Ishikawa (cell line): Measurements from ENCODE around the gene ITGA8.

Experiments used
- CEBPB ChIP-seq: IDR thresholded peaks from 2 replicates; pipeline ENCODE4 v1.6.1; 2012
- CREB1 ChIP-seq: IDR thresholded peaks from 2 replicates; pipeline ENCODE4 v1.6.1; 2012; ENCODE audit warnings: low read depth
- EGR1 ChIP-seq: IDR thresholded peaks from 2 replicates; pipeline ENCODE4 v1.6.1; 2012
- EP300 ChIP-seq: IDR thresholded peaks from 2 replicates; pipeline ENCODE4 v1.6.1; 2012; ENCODE audit warnings: borderline replicate concordance
- FOXM1 ChIP-seq: IDR thresholded peaks from 2 replicates; pipeline ENCODE4 v1.6.1; 2012; ENCODE audit warnings: low read depth, borderline replicate concordance
- MAX ChIP-seq: IDR thresholded peaks from 2 replicates; pipeline ENCODE4 v1.6.1; 2012
- NFIC ChIP-seq: IDR thresholded peaks from 2 replicates; pipeline ENCODE4 v1.6.1; 2012
- RAD21 ChIP-seq: IDR thresholded peaks from 2 replicates; pipeline ENCODE4 v1.6.1; 2012; ENCODE audit warnings: low read depth
- TAF1 ChIP-seq: IDR thresholded peaks from 2 replicates; pipeline ENCODE4 v1.6.1; 2012; ENCODE audit warnings: low read depth, mild to moderate bottlenecking
- TCF12 ChIP-seq: IDR thresholded peaks from 2 replicates; pipeline ENCODE4 v1.6.1; 2012; ENCODE audit warnings: low read depth
- TEAD4 ChIP-seq: IDR thresholded peaks from 2 replicates; pipeline ENCODE4 v1.6.1; 2012
- USF1 ChIP-seq: IDR thresholded peaks from 2 replicates; pipeline ENCODE4 v1.6.1; 2012
- YY1 ChIP-seq: IDR thresholded peaks from 2 replicates; pipeline ENCODE4 v1.6.1; 2012; ENCODE audit warnings: low read depth
- ZBTB7A ChIP-seq: IDR thresholded peaks from 2 replicates; pipeline ENCODE4 v1.6.1; 2012; ENCODE audit warnings: low read depth
- TF ChIP-seq, protein P1 (sequence below): IDR thresholded peaks from 2 replicates; pipeline ENCODE4 v1.6.1; 2012; ENCODE audit warnings: low read depth, mild to moderate bottlenecking

Gene ITGA8

DNA sequence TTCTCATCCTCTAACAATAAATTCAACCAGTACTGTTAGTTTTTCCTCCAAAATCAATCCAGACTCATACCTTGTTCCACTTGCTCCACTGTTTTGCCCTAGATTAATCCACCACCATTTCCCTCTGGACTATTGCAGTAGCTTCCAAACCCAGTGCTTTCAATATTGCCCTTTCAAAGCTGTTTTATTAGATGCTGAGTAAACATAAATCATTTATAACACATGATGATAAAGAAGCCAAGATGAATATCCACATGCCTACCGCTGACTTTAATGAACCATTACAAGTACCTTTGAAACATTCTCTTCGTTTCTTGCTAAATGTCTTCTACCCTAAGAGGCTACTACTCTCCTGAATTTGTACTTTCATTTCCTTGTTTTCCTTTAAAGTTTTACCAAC is 174.5 kb downstream of the ITGA8 start:
- no peak for TF ChIP-seq TEAD4
- no peak for TF ChIP-seq ZBTB7A
- no peak for TF ChIP-seq YY1
- no peak for TF ChIP-seq RAD21
- TF ChIP-seq EP300 = no peak
- no peak for TF ChIP-seq MAX
- no peak for TF ChIP-seq TCF12
- no peak for TF ChIP-seq NFIC

- no peak for TF ChIP-seq EGR1
- no peak for TF ChIP-seq CREB1
- TF ChIP-seq, protein P1, sequence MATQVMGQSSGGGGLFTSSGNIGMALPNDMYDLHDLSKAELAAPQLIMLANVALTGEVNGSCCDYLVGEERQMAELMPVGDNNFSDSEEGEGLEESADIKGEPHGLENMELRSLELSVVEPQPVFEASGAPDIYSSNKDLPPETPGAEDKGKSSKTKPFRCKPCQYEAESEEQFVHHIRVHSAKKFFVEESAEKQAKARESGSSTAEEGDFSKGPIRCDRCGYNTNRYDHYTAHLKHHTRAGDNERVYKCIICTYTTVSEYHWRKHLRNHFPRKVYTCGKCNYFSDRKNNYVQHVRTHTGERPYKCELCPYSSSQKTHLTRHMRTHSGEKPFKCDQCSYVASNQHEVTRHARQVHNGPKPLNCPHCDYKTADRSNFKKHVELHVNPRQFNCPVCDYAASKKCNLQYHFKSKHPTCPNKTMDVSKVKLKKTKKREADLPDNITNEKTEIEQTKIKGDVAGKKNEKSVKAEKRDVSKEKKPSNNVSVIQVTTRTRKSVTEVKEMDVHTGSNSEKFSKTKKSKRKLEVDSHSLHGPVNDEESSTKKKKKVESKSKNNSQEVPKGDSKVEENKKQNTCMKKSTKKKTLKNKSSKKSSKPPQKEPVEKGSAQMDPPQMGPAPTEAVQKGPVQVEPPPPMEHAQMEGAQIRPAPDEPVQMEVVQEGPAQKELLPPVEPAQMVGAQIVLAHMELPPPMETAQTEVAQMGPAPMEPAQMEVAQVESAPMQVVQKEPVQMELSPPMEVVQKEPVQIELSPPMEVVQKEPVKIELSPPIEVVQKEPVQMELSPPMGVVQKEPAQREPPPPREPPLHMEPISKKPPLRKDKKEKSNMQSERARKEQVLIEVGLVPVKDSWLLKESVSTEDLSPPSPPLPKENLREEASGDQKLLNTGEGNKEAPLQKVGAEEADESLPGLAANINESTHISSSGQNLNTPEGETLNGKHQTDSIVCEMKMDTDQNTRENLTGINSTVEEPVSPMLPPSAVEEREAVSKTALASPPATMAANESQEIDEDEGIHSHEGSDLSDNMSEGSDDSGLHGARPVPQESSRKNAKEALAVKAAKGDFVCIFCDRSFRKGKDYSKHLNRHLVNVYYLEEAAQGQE = no peak
- TF ChIP-seq FOXM1 = no peak
- no peak for TF ChIP-seq TEAD4
- TF ChIP-seq EP300 = no peak
- TF ChIP-seq MAX = no peak
- TF ChIP-seq RAD21 = no peak
- no peak for TF ChIP-seq YY1
- no peak for TF ChIP-seq NFIC
- no peak for TF ChIP-seq TAF1
- no peak for TF ChIP-seq USF1
- TF ChIP-seq CEBPB = no peak
Measured at GRCh38 chr10:15543994-15544393, 175.7 kb downstream of the ITGA8 start.

DNA sequence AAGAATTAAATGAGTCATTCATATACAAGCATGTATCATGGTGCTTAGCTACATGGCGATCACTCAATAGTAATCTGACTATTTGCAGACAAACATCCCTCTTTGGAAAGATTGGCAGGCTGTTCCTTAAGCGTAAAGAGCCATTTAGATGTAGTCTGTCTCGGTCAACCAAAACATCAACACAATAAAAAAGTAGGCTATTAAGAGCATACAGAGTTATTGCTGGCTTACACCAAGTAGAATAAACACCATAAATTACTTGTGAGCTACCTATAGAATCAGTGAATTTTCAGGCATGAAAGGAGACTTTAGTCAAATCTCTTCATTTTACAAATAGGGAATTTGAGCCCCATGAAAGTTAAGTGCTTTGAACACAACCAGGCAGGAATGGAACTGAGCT is 176.9 kb downstream of the ITGA8 start:
- TF ChIP-seq TCF12 (no peak), FOXM1 (no peak), NFIC (no peak), USF1 (no peak), TEAD4 (no peak), YY1 (no peak), RAD21 (no peak), EGR1 (no peak), ZBTB7A (no peak), CREB1 (no peak), CEBPB (no peak), EP300 (no peak), TAF1 (no peak), MAX (no peak)
- TF ChIP-seq, protein P1 = no peak

- TF ChIP-seq TCF12 = no peak
- no peak for TF ChIP-seq EGR1
- TF ChIP-seq MAX = no peak
- TF ChIP-seq YY1 = no peak
- no peak for TF ChIP-seq FOXM1
- TF ChIP-seq ZBTB7A = no peak
- no peak for TF ChIP-seq CREB1
- no peak for TF ChIP-seq TAF1
- TF ChIP-seq CEBPB = no peak
- no peak for TF ChIP-seq USF1
- no peak for TF ChIP-seq NFIC
- no peak for TF ChIP-seq EP300
- TF ChIP-seq, protein P1 = no peak
- TF ChIP-seq RAD21 = no peak
- TF ChIP-seq TEAD4 = no peak
Measured at GRCh38 chr10:15541376-15541775, 178.3 kb downstream of the ITGA8 start.
